ENCODE measurements around the gene CLN6. TPM values are rescaled to one million over a fixed set of nuclear protein-coding genes. Genes with fewer than 3 reads are reported as not detected.
A peak's percentile ranks its signal among the peaks of the same experiment; 100 is the strongest.

The CLN6 gene
- total RNA-seq, 1 donor from 2014 or later = 46.6 TPM

DNA sequence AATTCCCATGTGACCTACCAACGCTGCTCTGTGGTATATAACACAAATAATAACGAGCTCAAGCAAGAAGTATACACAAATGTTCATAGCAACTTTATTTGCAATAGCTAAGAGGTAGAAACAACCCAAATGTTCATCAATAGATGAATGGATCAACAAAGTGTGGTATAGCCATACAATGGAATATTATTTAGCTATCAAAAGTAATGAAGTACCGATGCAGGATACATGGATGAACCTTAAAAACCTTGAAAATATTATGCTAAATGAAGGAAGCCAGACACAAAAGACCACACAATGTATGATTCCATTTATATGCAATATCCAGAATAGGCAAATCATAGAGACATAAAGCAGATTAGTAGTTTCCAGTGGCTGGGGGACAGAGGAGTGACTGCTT, 32.5 kb upstream of the CLN6 start:
- Mint-ChIP-seq H3K27me3 (no peaks in the 10 kb centered on the region), H3K4me3 (ENCODE audit: low read depth) (no peak overlapping the region), H3K4me1 (ENCODE audit: low read depth) (peaks cover 10% of the 10 kb centered on the region), H3K36me3 (ENCODE audit: insufficient read depth) (no peaks in the 10 kb centered on the region), H3K9me3 (ENCODE audit: low read depth) (no peaks in the 10 kb centered on the region), H3K27ac (no peak overlapping the region)
- TF ChIP-seq, protein P1, sequence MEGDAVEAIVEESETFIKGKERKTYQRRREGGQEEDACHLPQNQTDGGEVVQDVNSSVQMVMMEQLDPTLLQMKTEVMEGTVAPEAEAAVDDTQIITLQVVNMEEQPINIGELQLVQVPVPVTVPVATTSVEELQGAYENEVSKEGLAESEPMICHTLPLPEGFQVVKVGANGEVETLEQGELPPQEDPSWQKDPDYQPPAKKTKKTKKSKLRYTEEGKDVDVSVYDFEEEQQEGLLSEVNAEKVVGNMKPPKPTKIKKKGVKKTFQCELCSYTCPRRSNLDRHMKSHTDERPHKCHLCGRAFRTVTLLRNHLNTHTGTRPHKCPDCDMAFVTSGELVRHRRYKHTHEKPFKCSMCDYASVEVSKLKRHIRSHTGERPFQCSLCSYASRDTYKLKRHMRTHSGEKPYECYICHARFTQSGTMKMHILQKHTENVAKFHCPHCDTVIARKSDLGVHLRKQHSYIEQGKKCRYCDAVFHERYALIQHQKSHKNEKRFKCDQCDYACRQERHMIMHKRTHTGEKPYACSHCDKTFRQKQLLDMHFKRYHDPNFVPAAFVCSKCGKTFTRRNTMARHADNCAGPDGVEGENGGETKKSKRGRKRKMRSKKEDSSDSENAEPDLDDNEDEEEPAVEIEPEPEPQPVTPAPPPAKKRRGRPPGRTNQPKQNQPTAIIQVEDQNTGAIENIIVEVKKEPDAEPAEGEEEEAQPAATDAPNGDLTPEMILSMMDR (IDR thresholded peaks at IDR 0.05; ENCODE audit: unreplicated experiment) = no peak
- DNase-seq (ENCODE audit: low spot score, unreplicated experiment) = no peak

DNA sequence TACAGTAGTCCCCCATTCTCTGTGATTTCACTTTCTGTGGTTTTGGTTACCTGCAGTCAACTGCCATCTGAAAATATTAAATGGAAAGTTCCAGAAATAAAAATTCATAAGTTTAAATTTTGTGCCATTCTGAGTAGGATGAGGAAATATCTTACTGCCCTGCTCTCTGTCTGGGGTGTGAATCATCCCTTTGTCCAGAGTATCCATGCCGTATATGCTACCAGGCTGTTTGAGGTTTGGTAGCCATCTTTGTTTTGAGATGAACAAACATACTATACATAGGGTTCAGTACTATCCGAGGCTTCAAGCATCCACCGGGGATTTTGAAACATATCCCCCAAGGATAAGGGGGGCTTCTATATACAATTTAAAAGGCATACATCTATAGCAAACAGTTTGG, 31.7 kb upstream of the CLN6 start:
- Mint-ChIP-seq H3K4me1 (ENCODE audit: low read depth) (peaks cover 13% of the 10 kb centered on the region), H3K36me3 (ENCODE audit: insufficient read depth) (no peaks in the 10 kb centered on the region), H3K9me3 (ENCODE audit: low read depth) (no peaks in the 10 kb centered on the region), H3K27ac (no peak overlapping the region), H3K4me3 (ENCODE audit: low read depth) (no peak overlapping the region), H3K27me3 (no peaks in the 10 kb centered on the region)
- no peak for DNase-seq (ENCODE audit: low spot score, unreplicated experiment)
- TF ChIP-seq, protein P1 (IDR thresholded peaks at IDR 0.05; ENCODE audit: unreplicated experiment) = no peak

DNA sequence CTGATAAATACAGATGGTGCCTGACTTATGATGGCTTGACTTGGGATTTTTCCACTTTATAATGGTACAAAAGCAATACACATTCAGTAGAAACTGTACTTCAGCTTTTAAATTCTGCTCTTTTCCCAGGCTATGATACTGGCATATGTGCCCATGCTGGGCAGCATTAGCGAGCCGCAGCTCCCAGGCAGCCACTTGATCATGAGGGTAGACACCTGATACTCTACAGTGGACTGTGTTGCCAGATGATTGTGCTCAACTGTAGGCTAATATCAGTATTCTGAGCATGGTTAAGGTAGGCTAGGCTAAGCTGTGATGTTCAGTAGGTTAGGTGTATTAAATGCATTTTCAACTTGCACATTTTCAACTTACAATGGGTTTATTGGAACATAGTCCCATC, 30.4 kb upstream of the CLN6 start:
- Mint-ChIP-seq H3K27ac (no peak overlapping the region), H3K4me1 (ENCODE audit: low read depth) (peaks cover 10% of the 10 kb centered on the region), H3K9me3 (ENCODE audit: low read depth) (no peaks in the 10 kb centered on the region), H3K27me3 (peaks cover 4% of the 10 kb centered on the region), H3K4me3 (ENCODE audit: low read depth) (no peak overlapping the region), H3K36me3 (ENCODE audit: insufficient read depth) (no peaks in the 10 kb centered on the region)
- no peak for DNase-seq (ENCODE audit: low spot score, unreplicated experiment)
- TF ChIP-seq, protein P1 (IDR thresholded peaks at IDR 0.05; ENCODE audit: unreplicated experiment) = no peak

DNA sequence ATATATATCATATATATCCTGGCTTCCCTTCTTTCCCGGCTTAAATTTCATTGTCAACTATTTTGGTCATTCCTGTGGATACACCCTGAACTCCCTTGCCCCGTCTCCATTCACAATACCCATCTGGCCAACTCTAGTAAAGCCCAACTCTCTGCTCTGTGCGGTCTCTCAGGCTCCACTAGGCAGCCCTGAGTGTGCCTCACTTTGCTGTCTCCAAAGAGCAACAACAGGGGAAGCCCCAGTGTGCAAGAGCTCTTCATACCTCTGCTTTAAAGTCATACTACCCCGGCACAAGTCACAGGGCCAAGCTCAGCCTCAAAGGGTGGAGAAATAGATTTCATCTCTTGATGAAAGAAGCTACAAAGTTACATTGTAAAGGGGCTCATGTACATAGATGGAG, 29.2 kb upstream of the CLN6 start:
- Mint-ChIP-seq H3K4me1 (ENCODE audit: low read depth) (peaks cover 4% of the 10 kb centered on the region), H3K4me3 (ENCODE audit: low read depth) (no peak overlapping the region), H3K9me3 (ENCODE audit: low read depth) (no peaks in the 10 kb centered on the region), H3K27me3 (peaks cover 8% of the 10 kb centered on the region), H3K36me3 (ENCODE audit: insufficient read depth) (no peaks in the 10 kb centered on the region), H3K27ac (no peak overlapping the region)
- no peak for DNase-seq (ENCODE audit: low spot score, unreplicated experiment)
- TF ChIP-seq, protein P1 (IDR thresholded peaks at IDR 0.05; ENCODE audit: unreplicated experiment) = no peak

DNA sequence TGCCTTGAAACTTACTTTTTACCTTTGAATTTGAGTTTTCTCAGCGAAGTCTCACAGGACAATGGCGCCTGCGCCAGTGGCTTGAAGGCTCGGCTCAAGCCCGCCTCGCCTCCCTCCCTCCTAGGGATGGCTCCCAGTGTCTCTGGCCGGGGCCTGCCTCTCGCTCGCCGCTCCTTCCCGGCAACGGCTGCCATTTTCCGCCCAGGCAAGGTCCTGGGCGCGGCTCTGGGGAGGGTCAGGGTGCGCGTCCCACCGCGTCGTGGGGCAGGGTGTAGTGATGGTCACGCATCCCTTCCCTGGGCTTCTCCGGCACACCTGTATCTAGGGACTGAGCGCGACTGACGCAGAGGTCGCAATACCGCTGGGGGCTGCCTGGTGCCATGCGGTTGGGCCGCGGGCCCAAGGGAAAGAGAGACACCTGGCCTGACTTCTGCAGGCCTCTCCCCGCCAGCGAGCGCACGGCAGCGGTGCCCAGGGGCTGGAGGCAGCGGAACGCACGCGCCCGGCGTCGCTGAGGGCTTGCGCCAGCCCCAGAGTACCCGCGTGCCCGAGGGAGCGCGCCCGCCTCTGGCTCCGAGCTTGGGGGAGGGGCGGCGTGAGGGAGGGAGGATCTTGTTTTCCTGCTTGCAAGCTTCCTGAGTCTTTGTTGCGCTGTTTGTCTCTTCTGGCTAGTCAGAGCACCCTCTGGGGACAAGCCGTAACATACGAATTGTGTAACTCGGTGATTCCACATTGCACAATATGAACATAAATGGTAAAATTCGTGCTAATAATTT, 27.3 kb upstream of the CLN6 start:
- H3K36me3 Mint-ChIP-seq (ENCODE audit: insufficient read depth) = no peaks in the 10 kb centered on the region
- no peaks in the 10 kb centered on the region for H3K9me3 Mint-ChIP-seq (ENCODE audit: low read depth)
- H3K27ac Mint-ChIP-seq = peak overlapping the region; percentile 96

More for the DNA sequence above, 27.3 kb upstream of the CLN6 start:
- Mint-ChIP-seq H3K27me3 (peaks cover 8% of the 10 kb centered on the region), H3K4me1 (ENCODE audit: low read depth) (peaks cover 2% of the 10 kb centered on the region), H3K4me3 (ENCODE audit: low read depth) (peak overlapping the region; percentile 75)
- peak; percentile 87 for DNase-seq (ENCODE audit: low spot score, unreplicated experiment)
- TF ChIP-seq, protein P1 (IDR thresholded peaks at IDR 0.05; ENCODE audit: unreplicated experiment) = peak; percentile 8

All from progenitor cell of endocrine pancreas (in vitro differentiated cells).